ENCODE measurements around the gene POU3F3.

POU3F3 gene

GRCh38 chr2:104863146-104863467 lies 9.2 kb downstream of the POU3F3 start:
- H3K27ac ChIP-seq: no peak overlapping the region
- no peak for DNase-seq (ENCODE audit: low spot score)
- H3K4me3 ChIP-seq: no peak overlapping the region
- TF ChIP-seq, protein P1, sequence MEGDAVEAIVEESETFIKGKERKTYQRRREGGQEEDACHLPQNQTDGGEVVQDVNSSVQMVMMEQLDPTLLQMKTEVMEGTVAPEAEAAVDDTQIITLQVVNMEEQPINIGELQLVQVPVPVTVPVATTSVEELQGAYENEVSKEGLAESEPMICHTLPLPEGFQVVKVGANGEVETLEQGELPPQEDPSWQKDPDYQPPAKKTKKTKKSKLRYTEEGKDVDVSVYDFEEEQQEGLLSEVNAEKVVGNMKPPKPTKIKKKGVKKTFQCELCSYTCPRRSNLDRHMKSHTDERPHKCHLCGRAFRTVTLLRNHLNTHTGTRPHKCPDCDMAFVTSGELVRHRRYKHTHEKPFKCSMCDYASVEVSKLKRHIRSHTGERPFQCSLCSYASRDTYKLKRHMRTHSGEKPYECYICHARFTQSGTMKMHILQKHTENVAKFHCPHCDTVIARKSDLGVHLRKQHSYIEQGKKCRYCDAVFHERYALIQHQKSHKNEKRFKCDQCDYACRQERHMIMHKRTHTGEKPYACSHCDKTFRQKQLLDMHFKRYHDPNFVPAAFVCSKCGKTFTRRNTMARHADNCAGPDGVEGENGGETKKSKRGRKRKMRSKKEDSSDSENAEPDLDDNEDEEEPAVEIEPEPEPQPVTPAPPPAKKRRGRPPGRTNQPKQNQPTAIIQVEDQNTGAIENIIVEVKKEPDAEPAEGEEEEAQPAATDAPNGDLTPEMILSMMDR (IDR thresholded peaks at IDR 0.05): no peak

- TF ChIP-seq, protein P1 (IDR thresholded peaks at IDR 0.05): no peak
- H3K4me3 ChIP-seq: no peak overlapping the region
- no peak for DNase-seq (ENCODE audit: low spot score)
- H3K27ac ChIP-seq: no peak overlapping the region
These were observed 9.8 kb downstream of the POU3F3 start for GRCh38 chr2:104863468-104864279.

- H3K27ac ChIP-seq: no peak overlapping the region
- TF ChIP-seq, protein P1 (IDR thresholded peaks at IDR 0.05): no peak
- H3K4me3 ChIP-seq: no peak overlapping the region
- DNase-seq (ENCODE audit: low spot score): no peak
These were observed 10.6 kb downstream of the POU3F3 start for GRCh38 chr2:104864280-104865095.

GRCh38 chr2:104865096-104865470 lies 11.2 kb downstream of the POU3F3 start:
- DNase-seq (ENCODE audit: low spot score): no peak
- TF ChIP-seq, protein P1 (IDR thresholded peaks at IDR 0.05): no peak
- H3K27ac ChIP-seq: no peak overlapping the region
- no peak overlapping the region for H3K4me3 ChIP-seq

- TF ChIP-seq, protein P1 (IDR thresholded peaks at IDR 0.05): no peak
- H3K27ac ChIP-seq: no peak overlapping the region
- DNase-seq (ENCODE audit: low spot score): no peak
- no peak overlapping the region for H3K4me3 ChIP-seq
These were observed 12.4 kb downstream of the POU3F3 start for GRCh38 chr2:104866122-104866864.

- H3K4me3 ChIP-seq: no peak overlapping the region
- TF ChIP-seq, protein P1 (IDR thresholded peaks at IDR 0.05): no peak
- no peak for DNase-seq (ENCODE audit: low spot score)
These were observed 13.2 kb downstream of the POU3F3 start for GRCh38 chr2:104866883-104867812.

More at GRCh38 chr2:104866883-104867812, 13.2 kb downstream of the POU3F3 start:
- H3K27ac ChIP-seq: no peak overlapping the region
